Activated naive CD4-positive, alpha-beta T cell treated with anti-CD3 and anti-CD28 coated beads for 36 hours (primary cell): ENCODE data around the gene FHOD1. TPM values are rescaled to one million over a fixed set of nuclear protein-coding genes. Genes with fewer than 3 reads are reported as not detected.

Source experiments
- CTCF ChIA-PET: fragments of 350-600 bp; sonication (Branson Sonifier 250); formaldehyde crosslinking; loops from one replicate; lab custom pipeline; 2021; ENCODE audit warnings: antibody characterized with exemption; lab: Charles Lee
- DNase-seq: peaks from one replicate; pipeline ENCODE4 v3.0.0-alpha.2; 2020
- H3K27ac Mint-ChIP-seq: one replicate; pipeline ENCODE4 v1.8.0; 2021; ENCODE audit warnings: mild to moderate bottlenecking, mixed read lengths
- H3K27me3 Mint-ChIP-seq: one replicate; pipeline ENCODE4 v1.8.0; 2021; ENCODE audit warnings: low read depth, mixed read lengths
- H3K36me3 Mint-ChIP-seq: one replicate; pipeline ENCODE4 v1.8.0; 2021; ENCODE audit warnings: low read depth, mixed read lengths
- H3K4me1 Mint-ChIP-seq: one replicate; pipeline ENCODE4 v1.8.0; 2021; ENCODE audit warnings: low read depth, mixed read lengths
- H3K4me3 Mint-ChIP-seq: one replicate; pipeline ENCODE4 v1.8.0; 2021; ENCODE audit warnings: mild to moderate bottlenecking, moderate library complexity, mixed read lengths
- H3K9me3 Mint-ChIP-seq: one replicate; pipeline ENCODE4 v1.8.0; 2021; ENCODE audit warnings: mixed read lengths
- intact Hi-C: fragments of 100-400 bp; cut with micrococcal nuclease; formaldehyde crosslinking; loops from one replicate; pipeline ENCODE4 v1.15.1; 2023
- microRNA-seq: library from miRNA; unstranded; fragments of <30 nt; microRNA quantifications from one replicate; pipeline ENCODE4 v1.2.0, GENCODE V29; 2022; ENCODE audit warnings: borderline microRNAs expressed, borderline replicate concordance
- total RNA-seq, 2 experiments: library from RNA; stranded (reverse); gene quantifications; one replicate each; pipeline ENCODE4 v1.2.3, GENCODE V29; 2021

Gene FHOD1
- total RNA-seq, 2 experiments from 2014 or later: 70.7 to 73.7 TPM

GRCh38 chr16:67180166-67180565, 67.1 kb downstream of the FHOD1 start:
- Mint-ChIP-seq H3K27ac (no peak overlapping the region), H3K9me3 (no peaks in the 10 kb centered on the region), H3K36me3 (no peaks in the 10 kb centered on the region), H3K27me3 (peaks cover 39% of the 10 kb centered on the region), H3K4me3 (no peak overlapping the region), H3K4me1 (peaks cover 13% of the 10 kb centered on the region)
- intact Hi-C loops: no loop called here
- CTCF ChIA-PET: interaction anchor here (1.6 kb wide), 1 partner anchor 17 kb away, joined by 6 read pairs; no protein-coding TSS in a partner anchor
- DNase-seq: no peak

GRCh38 chr16:67179421-67180080, 67.7 kb downstream of the FHOD1 start:
- no peaks in the 10 kb centered on the region for H3K9me3 Mint-ChIP-seq
- no peaks in the 10 kb centered on the region for H3K36me3 Mint-ChIP-seq
- CTCF ChIA-PET: interaction anchor here (0.7 to 1.6 kb wide), 2 partner anchors 11 to 17 kb away, joined by 3 to 6 read pairs; no protein-coding TSS in a partner anchor
- no peak overlapping the region for H3K4me3 Mint-ChIP-seq
- DNase-seq: no peak
- intact Hi-C loops: no loop called here
- no peak overlapping the region for H3K27ac Mint-ChIP-seq
- peaks cover 10% of the 10 kb centered on the region for H3K4me1 Mint-ChIP-seq
- peaks cover 40% of the 10 kb centered on the region for H3K27me3 Mint-ChIP-seq

Small RNA genes within 50 kb of the gene (microRNA-seq; reads per million reads assigned to microRNA genes)
- gene MIR328: 73.5 reads per million, percentile 54 among the genes with 10 or more reads in this experiment

Other genes with a start within 250 kb of the FHOD1 start
- gene CBFB, start 218.3 kb downstream of the FHOD1 start, total RNA-seq: 10 to 100 TPM; 79.6 to 86.8 TPM
- gene PHAF1, start 137.5 kb downstream of the FHOD1 start, total RNA-seq: 1 to 10 TPM; 7.8 to 8.4 TPM
- gene B3GNT9, start 96.5 kb downstream of the FHOD1 start, total RNA-seq: 1 to 10 TPM; 1.1 to 1.2 TPM
- gene TRADD, start 87.6 kb downstream of the FHOD1 start, total RNA-seq: 10 to 100 TPM; 17.7 to 21.1 TPM
- gene FBXL8, start 87.5 kb downstream of the FHOD1 start, total RNA-seq: 10 to 100 TPM; 13.8 to 15.3 TPM
- 10 to 100 TPM; 11.1 to 12.3 TPM for gene HSF4, start 82.7 kb downstream of the FHOD1 start, total RNA-seq
- gene NOL3, start 76.9 kb downstream of the FHOD1 start, total RNA-seq: 1 to 10 TPM; 3.8 to 4.4 TPM
- 10 to 100 TPM; 21.9 to 24.0 TPM for gene MATCAP1, start 63.5 kb downstream of the FHOD1 start, total RNA-seq
- gene EXOC3L1, start 57.3 kb downstream of the FHOD1 start, total RNA-seq: not detected
- gene E2F4, start 55.3 kb downstream of the FHOD1 start, total RNA-seq: 10 to 100 TPM; 65.1 to 66.5 TPM
- 1 to 10 TPM; 3.8 to 4.4 TPM for gene ELMO3, start 48.4 kb downstream of the FHOD1 start, total RNA-seq
- 10 to 100 TPM; 24.6 to 29.4 TPM for gene TMEM208, start 20.4 kb downstream of the FHOD1 start, total RNA-seq
- gene SLC9A5, start 1.5 kb upstream of the FHOD1 start, total RNA-seq: 1 to 10 TPM; 5.2 TPM
- 10 to 100 TPM; 14.3 to 14.4 TPM for gene PLEKHG4, start 32.1 kb upstream of the FHOD1 start, total RNA-seq
- 1 to 10 TPM; 1.0 to 1.3 TPM for gene KCTD19, start 79.3 kb upstream of the FHOD1 start, total RNA-seq
- gene LRRC36, start 79.3 kb upstream of the FHOD1 start, total RNA-seq: under 1 TPM in 1 of 2 experiments, not detected in 1; 0.64 TPM
- gene TPPP3, start 146.0 kb upstream of the FHOD1 start, total RNA-seq: not detected
- under 1 TPM; 0.12 to 0.32 TPM for gene ZDHHC1, start 169.0 kb upstream of the FHOD1 start, total RNA-seq
- gene HSD11B2, start 183.6 kb upstream of the FHOD1 start, total RNA-seq: 1 to 10 TPM in 1 of 2 experiments, under 1 TPM in 1; 0.86 to 1.1 TPM
- gene ATP6V0D1, start 233.7 kb upstream of the FHOD1 start, total RNA-seq: 10 to 100 TPM; 11.9 to 15.3 TPM
- gene AGRP, start 236.1 kb upstream of the FHOD1 start, total RNA-seq: not detected